Endothelial cell of umbilical vein (primary cell): Measurements from ENCODE around the gene GTF3C4. TPM values are rescaled to one million over a fixed set of nuclear protein-coding genes. Genes with fewer than 3 reads are reported as not detected.

Source experiments
- BruUV-seq: library from RNA; stranded (reverse); fragments of 400-500 nt; replicated peaks from 2 replicates; lab custom pipeline; 2021; lab: Mats Ljungman, UMichigan
- CTCF ChIA-PET: fragments of 300-600, 350-600 bp; sonication (Branson Sonifier 250); formaldehyde crosslinking; loops from one replicate; lab custom pipeline; 2021; ENCODE audit warnings: antibody characterized with exemption, inconsistent platforms; lab: Charles Lee
- POLR2A ChIA-PET: fragments of 300-600, 350-600 bp; sonication (Branson Sonifier 250); formaldehyde crosslinking; loops from one replicate; lab custom pipeline; 2021; ENCODE audit warnings: antibody characterized with exemption, inconsistent platforms; lab: Charles Lee
- DNase-seq: peaks from one replicate; pipeline ENCODE4 v3.0.0-alpha.2; 2011; ENCODE audit warnings: low read depth, low spot score
- FAIRE-seq: peaks from 2 replicates; lab custom pipeline; 2011; peaks lifted over from hg19 to GRCh38; lab: Jason Lieb, UNC
- H2AFZ ChIP-seq: 2 replicates; pipeline ENCODE4 v1.6.0; 2012; ENCODE audit warnings: low read depth, low read length, control low read depth, inconsistent platforms
- H3K27ac ChIP-seq: 2 replicates; pipeline ENCODE4 v1.5.1; 2011; ENCODE audit warnings: low read depth, mild to moderate bottlenecking, control low read depth, low read length, moderate library complexity; ENCODE audit not compliant: insufficient read depth
- H3K27me3 ChIP-seq, 2 experiments: 2 replicates each; pipeline versions ENCODE4 v1.6.0 to v1.6.1; 2011; ENCODE audit warnings: low read length in 2 of 2, mixed read lengths in 1 of 2; ENCODE audit not compliant: control insufficient read depth in 2 of 2, insufficient read depth in 2 of 2
- H3K36me3 ChIP-seq, 2 experiments: 2 replicates in 1 of 2; 3 replicates in 1 of 2; pipeline ENCODE4 v1.5.1; 2011; ENCODE audit warnings: low read length in 2 of 2, mild to moderate bottlenecking in 1 of 2, moderate library complexity in 1 of 2; ENCODE audit not compliant: control insufficient read depth in 2 of 2, insufficient read depth in 2 of 2; ENCODE audit errors: extremely low read depth in 1 of 2
- H3K4me1 ChIP-seq: 3 replicates; pipeline ENCODE4 v1.5.1; 2011; ENCODE audit warnings: mild to moderate bottlenecking, low read length; ENCODE audit not compliant: control insufficient read depth, insufficient read depth; ENCODE audit errors: extremely low read depth
- H3K4me2 ChIP-seq: 2 replicates; pipeline ENCODE4 v1.6.1; 2011; ENCODE audit warnings: low read length, control low read depth, mixed read lengths; ENCODE audit not compliant: insufficient read depth
- H3K4me3 ChIP-seq, 3 experiments: fragments of 200-600 bp in 1 of 3; sonication (generic), shearing (Covaris generic) in 1 of 3; replicated peaks in 1 of 3; 2 replicates each; pipeline ENCODE4 v1.5.1; 2011 to 2016; ENCODE audit warnings: control low read depth in 3 of 3, low read length in 3 of 3, mild to moderate bottlenecking in 2 of 3, inconsistent platforms in 1 of 3, low read depth in 1 of 3, moderate library complexity in 1 of 3; ENCODE audit not compliant: insufficient read depth in 1 of 3
- H3K79me2 ChIP-seq: 2 replicates; pipeline ENCODE4 v1.6.0; 2012; ENCODE audit warnings: low read length, inconsistent platforms; ENCODE audit not compliant: control insufficient read depth, insufficient read depth
- H3K9ac ChIP-seq: replicated peaks from 2 replicates; pipeline ENCODE3; 2011; ENCODE audit warnings: low read length, control low read depth; ENCODE audit not compliant: insufficient read depth; ENCODE audit errors: extremely low read depth
- H3K9me1 ChIP-seq: replicated peaks from 3 replicates; pipeline ENCODE4 v1.6.0; 2011; ENCODE audit warnings: mild to moderate bottlenecking, low read length; ENCODE audit not compliant: control insufficient read depth, insufficient read depth; ENCODE audit errors: extremely low read depth
- H3K9me3 ChIP-seq: replicated peaks from 2 replicates; pipeline ENCODE4 v1.5.1; 2012; ENCODE audit warnings: low read length, inconsistent platforms; ENCODE audit not compliant: control insufficient read depth, insufficient read depth
- H4K20me1 ChIP-seq: replicated peaks from 2 replicates; pipeline ENCODE3; 2011; ENCODE audit warnings: mild to moderate bottlenecking, low read length; ENCODE audit not compliant: control insufficient read depth, insufficient read depth; ENCODE audit errors: extremely low read depth
- EZH2 ChIP-seq: IDR thresholded peaks from 2 replicates; pipeline ENCODE4 v1.6.1; 2012; ENCODE audit warnings: borderline replicate concordance, low read depth, mild to moderate bottlenecking, moderate library complexity, low read length, inconsistent platforms; ENCODE audit not compliant: severe bottlenecking
- FOS ChIP-seq: IDR thresholded peaks from 2 replicates; pipeline ENCODE4 v1.6.1; 2011; ENCODE audit warnings: mild to moderate bottlenecking, low read length, moderate library complexity, borderline replicate concordance; ENCODE audit not compliant: insufficient read depth
- GATA2 ChIP-seq: IDR thresholded peaks from 2 replicates; pipeline ENCODE4 v1.7.0; 2011; ENCODE audit warnings: low read depth, mild to moderate bottlenecking, moderate library complexity, mixed read lengths, low read length; ENCODE audit not compliant: insufficient read length, insufficient read depth
- JUN ChIP-seq: IDR thresholded peaks from 2 replicates; pipeline ENCODE4 v1.6.1; 2011; ENCODE audit warnings: borderline replicate concordance, low read depth; ENCODE audit not compliant: insufficient read length, insufficient read depth
- MYC ChIP-seq: IDR thresholded peaks from one replicate; pipeline ENCODE4 v1.6.1; 2011; ENCODE audit warnings: mild to moderate bottlenecking, low read depth, low read length
- POLR2A ChIP-seq: IDR thresholded peaks from 2 replicates; pipeline ENCODE4 v1.6.1; 2012; ENCODE audit warnings: low read depth, mild to moderate bottlenecking, control low read depth, low read length
- POLR2AphosphoS5 ChIP-seq: IDR thresholded peaks from 2 replicates; pipeline ENCODE4 v1.6.1; 2012; ENCODE audit warnings: low read depth, mild to moderate bottlenecking, control low read depth, low read length, moderate library complexity; ENCODE audit not compliant: insufficient read depth
- dilution Hi-C: fragments of 300-500 bp; cut with MboI; formaldehyde crosslinking; loops from one replicate; pipeline ENCODE4 v1.15.0; 2019; ENCODE audit warnings: low sequenced_read_pairs; ENCODE audit not compliant: extremely low pct_ligation_motif_present
- intact Hi-C: fragments of 100-400 bp; cut with micrococcal nuclease; formaldehyde crosslinking; loops from one replicate; pipeline ENCODE4 v1.10.0; 2022
- polyA plus RNA-seq, 4 experiments: library from polyadenylated mRNA; depleted of rRNA in 3 of 4; stranded (reverse) in 3 of 4; unstranded in 1 of 4; fragments of >200 nt; gene quantifications; 2 replicates each; pipeline versions ENCODE4 v1.2.1 to v1.2.3, GENCODE V29; 2011 to 2012; ENCODE audit warnings: missing spikeins in 1 of 4
- total RNA-seq: library from RNA; stranded (reverse); gene quantifications from 2 replicates; pipeline ENCODE4 v1.2.3, GENCODE V29; 2021
- TF ChIP-seq, protein P1 (sequence below): IDR thresholded peaks from 2 replicates; pipeline ENCODE4 v1.6.1; 2011; ENCODE audit not compliant: insufficient read depth, insufficient read length
- TF ChIP-seq, protein P2 (sequence below), 2 donors: IDR thresholded peaks; 1 replicate in 1 of 2; 2 replicates in 1 of 2; pipeline ENCODE4 v1.5.1; 2011; ENCODE audit warnings: low read length in 2 of 2, mild to moderate bottlenecking in 2 of 2, moderate library complexity in 2 of 2, control low read depth in 1 of 2, inconsistent platforms in 1 of 2, low read depth in 1 of 2; ENCODE audit not compliant: insufficient read depth in 1 of 2; ENCODE audit errors: extremely low read depth in 1 of 2

The GTF3C4 gene
- total and polyA plus RNA-seq, 2 donors (not counting 3 experiments of a cell fraction or from before 2014, with no cell fraction given): 3.3 to 19.2 TPM

DNA sequence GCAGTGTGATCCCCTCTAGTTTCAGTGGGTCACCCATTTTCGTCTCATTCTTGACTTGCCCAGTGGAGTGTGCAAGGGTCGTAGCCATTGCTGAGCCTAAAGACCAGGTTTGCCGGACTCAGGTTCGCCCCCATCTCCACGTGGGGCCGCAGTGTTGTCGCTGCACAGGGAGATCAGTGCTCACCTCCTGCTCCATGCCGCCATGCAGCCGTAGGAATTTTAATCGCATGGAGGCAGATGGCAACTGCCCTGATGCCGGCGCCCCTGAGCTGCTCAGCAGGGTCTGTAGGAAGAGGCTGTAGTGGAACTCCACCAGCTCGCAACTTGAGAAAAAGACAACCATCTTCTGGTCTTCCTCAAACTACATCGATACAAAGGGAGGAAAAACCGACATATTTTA, 24.6 kb upstream of the GTF3C4 start:
- Histone ChIP-seq H4K20me1 (no peaks in the 10 kb centered on the region), H3K27me3 (no peaks in the 10 kb centered on the region), H3K4me3 (no peak overlapping the region), H3K27ac (no peak overlapping the region), H3K9me3 (no peaks in the 10 kb centered on the region), H3K4me1 (no peaks in the 10 kb centered on the region), H2AFZ (no peak overlapping the region), H3K9ac (no peak overlapping the region), H3K36me3 (peaks cover 17 to 23% of the 10 kb centered on the region in 2 experiments), H3K79me2 (no peaks in the 10 kb centered on the region), H3K4me2 (no peak overlapping the region), H3K9me1 (no peaks in the 10 kb centered on the region)
- FAIRE-seq: no peak
- intact Hi-C loops: no loop called here
- ChIA-PET CTCF (no interaction called here), POLR2A (no interaction called here)
- TF ChIP-seq FOS (no peak), POLR2AphosphoS5 (no peak), POLR2A (no peak), GATA2 (no peak), MYC (no peak), JUN (no peak), EZH2 (no peak)
- TF ChIP-seq, protein P1, sequence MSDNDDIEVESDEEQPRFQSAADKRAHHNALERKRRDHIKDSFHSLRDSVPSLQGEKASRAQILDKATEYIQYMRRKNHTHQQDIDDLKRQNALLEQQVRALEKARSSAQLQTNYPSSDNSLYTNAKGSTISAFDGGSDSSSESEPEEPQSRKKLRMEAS: no peak
- TF ChIP-seq, protein P2, sequence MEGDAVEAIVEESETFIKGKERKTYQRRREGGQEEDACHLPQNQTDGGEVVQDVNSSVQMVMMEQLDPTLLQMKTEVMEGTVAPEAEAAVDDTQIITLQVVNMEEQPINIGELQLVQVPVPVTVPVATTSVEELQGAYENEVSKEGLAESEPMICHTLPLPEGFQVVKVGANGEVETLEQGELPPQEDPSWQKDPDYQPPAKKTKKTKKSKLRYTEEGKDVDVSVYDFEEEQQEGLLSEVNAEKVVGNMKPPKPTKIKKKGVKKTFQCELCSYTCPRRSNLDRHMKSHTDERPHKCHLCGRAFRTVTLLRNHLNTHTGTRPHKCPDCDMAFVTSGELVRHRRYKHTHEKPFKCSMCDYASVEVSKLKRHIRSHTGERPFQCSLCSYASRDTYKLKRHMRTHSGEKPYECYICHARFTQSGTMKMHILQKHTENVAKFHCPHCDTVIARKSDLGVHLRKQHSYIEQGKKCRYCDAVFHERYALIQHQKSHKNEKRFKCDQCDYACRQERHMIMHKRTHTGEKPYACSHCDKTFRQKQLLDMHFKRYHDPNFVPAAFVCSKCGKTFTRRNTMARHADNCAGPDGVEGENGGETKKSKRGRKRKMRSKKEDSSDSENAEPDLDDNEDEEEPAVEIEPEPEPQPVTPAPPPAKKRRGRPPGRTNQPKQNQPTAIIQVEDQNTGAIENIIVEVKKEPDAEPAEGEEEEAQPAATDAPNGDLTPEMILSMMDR (IDR thresholded peaks at IDR 0.05; ENCODE audit: extremely low read depth in 1 of 2, insufficient read depth in 1 of 2, low read depth in 1 of 2, low read length in 2 of 2): no peak
- dilution Hi-C loops: no loop called here
- BruUV-seq: no TSS peak
- no peak for DNase-seq
